GM12873 (cell line): Measurements from ENCODE around the gene KCNK4.

Experiments
- CTCF ChIP-seq: IDR thresholded peaks from 2 replicates; pipeline ENCODE4 v1.5.1; 2012; ENCODE audit warnings: low read depth, mild to moderate bottlenecking, moderate library complexity, low read length, control low read depth; ENCODE audit not compliant: insufficient read depth; ENCODE audit errors: missing control alignments

KCNK4 gene

GRCh38 chr11:64330888-64331287 lies 39.8 kb downstream of the KCNK4 start:
- TF ChIP-seq CTCF = no peak

- peak; percentile 87 for TF ChIP-seq CTCF
Observed at GRCh38 chr11:64331569-64332371, 40.7 kb downstream of the KCNK4 start.

DNA sequence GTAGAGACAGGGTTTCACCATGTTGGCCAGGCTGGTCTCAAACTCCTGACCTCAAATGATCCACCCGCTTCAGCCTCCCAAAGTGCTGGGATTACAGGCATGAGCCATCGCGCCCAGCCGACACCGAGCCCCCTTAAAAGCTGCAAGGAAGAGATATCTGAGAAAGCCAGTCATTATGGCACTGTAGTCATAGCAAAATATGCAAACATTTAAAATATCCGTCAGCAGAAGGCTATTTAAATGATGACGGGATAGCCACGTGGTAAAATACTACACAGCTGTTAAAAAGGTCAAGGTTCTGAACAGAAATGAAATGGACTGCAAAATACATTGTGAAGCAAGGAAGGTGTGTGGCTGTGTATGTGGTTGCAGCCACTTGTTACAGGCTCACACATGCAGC lies 42.5 kb downstream of the KCNK4 start:
- no peak for TF ChIP-seq CTCF

GRCh38 chr11:64334764-64335735 lies 43.9 kb downstream of the KCNK4 start:
- peak; percentile 3 for TF ChIP-seq CTCF

DNA sequence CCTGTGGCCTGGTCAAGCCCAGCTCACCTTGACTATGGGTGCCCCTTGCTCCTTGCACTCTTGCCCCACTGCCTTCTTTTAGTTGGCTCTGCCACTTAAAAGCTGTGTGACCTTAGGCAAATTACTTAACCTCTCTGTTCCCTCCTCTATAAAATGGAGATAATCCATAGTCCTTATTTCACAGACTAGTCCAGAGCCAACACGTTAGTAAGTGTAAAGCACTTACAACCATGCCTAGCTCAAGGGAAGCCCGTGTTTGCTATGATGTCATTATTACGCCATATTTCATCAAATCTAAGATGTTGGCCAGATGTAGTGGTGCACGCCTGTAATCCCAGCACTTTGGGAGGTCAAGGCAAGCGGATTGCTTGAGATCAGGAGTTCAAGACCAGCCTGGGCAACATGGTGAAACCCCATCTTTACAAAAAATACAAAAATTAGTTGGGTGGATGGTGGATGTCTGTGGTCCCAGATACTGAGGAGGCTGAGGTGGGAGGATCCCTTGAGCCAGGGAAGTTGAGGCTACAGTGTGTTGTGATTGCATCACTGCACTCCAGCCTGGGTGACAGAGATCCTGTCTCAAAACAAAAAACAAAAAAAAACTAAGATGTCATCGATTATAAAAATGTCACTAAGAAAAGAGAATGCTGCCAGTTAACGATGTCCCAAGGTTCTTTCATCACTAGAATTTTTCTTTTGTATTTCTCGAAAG lies 46.6 kb downstream of the KCNK4 start:
- no peak for TF ChIP-seq CTCF

DNA sequence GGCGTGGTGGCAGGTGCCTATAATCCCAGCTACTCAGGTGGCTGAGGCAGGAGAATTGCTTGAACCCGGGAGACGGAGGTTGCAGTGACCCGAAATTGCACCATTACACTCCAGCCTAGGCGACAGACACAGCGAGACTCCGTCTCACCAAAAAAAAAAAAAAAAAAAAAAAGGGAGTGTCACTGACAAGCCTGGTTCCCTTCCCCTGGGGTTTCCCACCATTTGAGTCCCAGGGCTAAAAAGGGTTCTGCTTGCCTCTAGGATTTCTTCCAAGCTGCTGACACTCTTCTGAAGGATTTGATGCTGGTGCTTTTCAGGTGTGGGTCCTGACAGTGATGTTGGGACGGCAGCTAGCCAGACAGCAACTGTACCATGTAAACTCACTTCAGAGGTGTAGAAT lies 47.6 kb downstream of the KCNK4 start:
- TF ChIP-seq CTCF = no peak
